HG03196 (cell line): ENCODE results near the gene TRAPPC5.

Source experiments
- ATAC-seq: cut with Tn5 transposase; IDR thresholded peaks from one replicate; pipeline ENCODE4 v1.9.1; 2021; ENCODE audit not compliant: unreplicated experiment

The TRAPPC5 gene

GRCh38 chr19:7674010-7675005 is 6.3 kb upstream of the TRAPPC5 start:
- no peak for ATAC-seq

- no peak for ATAC-seq
Measured at GRCh38 chr19:7676376-7676775, 4.3 kb upstream of the TRAPPC5 start.

- no peak for ATAC-seq
Measured at GRCh38 chr19:7676854-7677253, 3.8 kb upstream of the TRAPPC5 start, which contains the start of gene MCEMP1. Gene MCEMP1, plus strand, starts transcription at chr19:7677090. Its CDS starts 31 bp downstream, at chr19:7677121.

GRCh38 chr19:7677669-7678311 is 2.8 kb upstream of the TRAPPC5 start:
- ATAC-seq = no peak

- ATAC-seq = peak; percentile 33
Measured at GRCh38 chr19:7678971-7679751, 1.5 kb upstream of the TRAPPC5 start.

- ATAC-seq = no peak
Measured at GRCh38 chr19:7679771-7680605, 645 bp upstream of the TRAPPC5 start.

- ATAC-seq = peak; percentile 4
Measured at GRCh38 chr19:7681340-7682174, 924 bp downstream of the TRAPPC5 start.

- no peak for ATAC-seq
Measured at GRCh38 chr19:7682175-7682855, 1.7 kb downstream of the TRAPPC5 start.

GRCh38 chr19:7685546-7686445 is 5.2 kb downstream of the TRAPPC5 start:
- ATAC-seq = no peak

- no peak for ATAC-seq
Measured at GRCh38 chr19:7687177-7687576, 6.5 kb downstream of the TRAPPC5 start.

- no peak for ATAC-seq
Measured at GRCh38 chr19:7689165-7689564, 8.5 kb downstream of the TRAPPC5 start.

GRCh38 chr19:7690779-7691258 is 10.2 kb downstream of the TRAPPC5 start:
- ATAC-seq = no peak

- no peak for ATAC-seq
Measured at GRCh38 chr19:7691497-7691896, 10.9 kb downstream of the TRAPPC5 start.

GRCh38 chr19:7692417-7693088 is 11.9 kb downstream of the TRAPPC5 start:
- no peak for ATAC-seq

- ATAC-seq = no peak
Measured at GRCh38 chr19:7694499-7694898, 13.9 kb downstream of the TRAPPC5 start.

GRCh38 chr19:7697721-7698287 is 17.2 kb downstream of the TRAPPC5 start:
- no peak for ATAC-seq

- ATAC-seq = no peak
Measured at GRCh38 chr19:7698583-7698982, 17.9 kb downstream of the TRAPPC5 start.
